ENCODE data around the gene RAD9A.

The RAD9A gene

DNA sequence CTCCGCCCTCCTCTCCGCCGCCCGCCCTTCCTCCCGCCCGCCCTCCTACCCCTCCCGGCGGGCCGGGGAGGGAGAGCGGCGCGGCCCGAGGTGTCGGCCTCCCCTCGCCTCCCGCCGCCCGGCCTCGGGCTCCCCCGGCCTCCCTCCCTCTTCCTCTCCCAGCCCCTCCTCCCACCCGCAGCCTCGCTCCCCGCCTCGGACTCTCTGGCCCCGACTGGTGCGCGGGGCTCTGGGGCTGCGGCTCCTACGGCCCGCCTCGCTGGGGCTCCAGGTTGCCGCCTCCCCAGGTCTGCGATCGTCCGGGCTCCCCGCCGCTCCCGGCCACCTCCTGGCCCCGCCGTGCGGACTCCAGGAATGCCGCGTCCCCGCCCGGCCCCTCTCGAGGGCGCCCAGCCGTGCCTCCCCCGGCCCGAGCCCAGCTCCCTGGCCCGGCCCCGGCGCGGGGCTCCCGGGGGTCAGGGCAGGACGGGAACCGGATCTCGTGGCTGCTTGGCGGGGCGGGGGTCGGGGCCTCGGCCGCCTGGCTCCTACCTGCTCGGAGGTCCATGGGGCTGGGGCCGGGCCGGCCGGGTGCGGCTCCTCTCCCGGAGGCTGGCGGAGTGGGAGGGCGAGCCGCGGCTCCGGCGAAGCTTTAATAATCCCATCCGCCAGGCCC lies 18.7 kb upstream of the RAD9A start, which contains the start of gene CLCF1:
TSS of gene CLCF1 (minus strand) at position 606 of the 655 bp plus-strand sequence. CDS start at position 547, 59 bp downstream.
- peak in 2 of 10 donors; percentile 53 to 86 for DNase-seq
- intact Hi-C loops (cut with DNase I) = no loop called here

DNA sequence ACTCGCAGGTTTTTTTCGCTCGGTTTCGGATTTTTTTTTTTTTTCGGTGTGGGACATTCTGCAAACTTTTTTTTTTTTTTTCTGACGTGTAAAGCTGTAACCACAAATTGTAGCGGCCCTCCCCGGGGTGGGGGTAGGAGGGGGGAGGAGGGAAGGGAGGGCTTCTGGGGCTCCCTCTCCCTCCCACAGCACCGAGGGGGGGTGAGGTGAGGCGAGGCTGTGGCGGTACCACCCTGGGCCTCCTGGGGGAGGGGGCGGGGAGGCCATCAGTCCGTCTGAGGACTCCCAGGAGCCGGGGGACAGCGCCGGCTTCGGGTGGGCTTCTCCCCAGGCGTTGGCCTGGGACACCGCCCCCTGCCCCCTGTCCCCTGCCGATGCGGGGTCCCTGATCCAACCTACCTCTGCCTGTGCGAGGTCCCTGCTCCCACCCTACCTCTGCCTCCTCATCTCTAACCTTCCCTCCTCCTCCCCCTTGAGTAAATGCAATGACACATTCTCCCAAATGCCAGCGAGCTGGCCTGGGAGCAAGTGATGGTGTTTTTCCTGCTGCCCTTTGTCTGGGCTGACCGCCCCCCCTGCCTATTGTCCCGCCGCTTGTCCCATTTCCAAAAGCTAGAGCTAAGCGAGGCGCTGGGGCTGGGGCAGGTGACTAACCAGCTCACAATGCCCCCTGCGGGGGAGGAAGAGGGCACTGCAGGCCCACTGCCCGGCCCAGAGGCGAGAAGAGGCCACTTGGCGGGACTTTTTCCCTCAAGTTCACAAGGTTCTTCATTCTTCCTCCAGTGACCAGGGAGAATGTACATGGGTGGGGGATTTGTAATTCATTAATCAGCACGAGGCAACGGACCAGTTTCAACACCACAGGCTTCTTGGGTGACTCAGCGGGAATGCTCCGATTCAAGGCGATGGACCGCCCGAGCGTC lies 17.9 kb upstream of the RAD9A start:
- DNase-seq = peak in 3 of 10 donors; percentile 32 to 68 (median 39)
- intact Hi-C loops (cut with DNase I) = no loop called here

DNA sequence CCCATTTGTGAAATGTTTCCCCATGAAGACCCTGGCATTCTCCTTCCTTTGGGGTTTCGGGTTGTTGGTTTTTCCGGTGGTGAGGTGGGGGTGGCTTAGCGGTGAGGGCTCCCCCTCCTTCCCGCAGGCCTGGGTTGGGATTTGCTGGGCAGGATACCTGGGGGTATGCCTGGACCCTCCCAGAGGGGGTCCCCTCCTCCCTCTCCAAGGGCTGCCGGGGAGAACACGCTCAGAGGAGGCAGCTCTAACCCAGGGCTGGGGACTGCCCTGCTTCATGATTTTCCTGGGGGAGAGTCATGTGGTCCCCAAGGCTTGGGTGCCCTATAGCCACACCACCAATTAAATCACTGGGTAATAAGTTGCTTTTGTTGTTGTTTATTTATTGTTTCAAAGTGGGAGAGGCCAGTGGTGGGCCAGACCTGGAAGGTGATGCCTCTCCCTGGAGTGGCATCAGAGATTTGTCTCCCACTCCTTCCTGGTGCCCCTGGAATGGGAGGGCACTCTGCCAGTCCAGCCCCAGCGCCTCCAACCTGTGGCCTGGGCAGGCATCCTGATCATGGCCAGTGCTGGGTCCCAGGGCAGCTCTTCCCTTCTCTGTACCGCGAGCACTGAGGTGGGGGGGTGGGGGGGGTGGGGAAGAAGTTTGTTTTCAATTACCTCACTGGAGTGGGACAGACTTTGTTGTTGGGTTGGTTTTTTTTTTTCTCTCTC lies 17.1 kb upstream of the RAD9A start:
- intact Hi-C loops (cut with DNase I) = no loop called here
- DNase-seq = no peak

DNA sequence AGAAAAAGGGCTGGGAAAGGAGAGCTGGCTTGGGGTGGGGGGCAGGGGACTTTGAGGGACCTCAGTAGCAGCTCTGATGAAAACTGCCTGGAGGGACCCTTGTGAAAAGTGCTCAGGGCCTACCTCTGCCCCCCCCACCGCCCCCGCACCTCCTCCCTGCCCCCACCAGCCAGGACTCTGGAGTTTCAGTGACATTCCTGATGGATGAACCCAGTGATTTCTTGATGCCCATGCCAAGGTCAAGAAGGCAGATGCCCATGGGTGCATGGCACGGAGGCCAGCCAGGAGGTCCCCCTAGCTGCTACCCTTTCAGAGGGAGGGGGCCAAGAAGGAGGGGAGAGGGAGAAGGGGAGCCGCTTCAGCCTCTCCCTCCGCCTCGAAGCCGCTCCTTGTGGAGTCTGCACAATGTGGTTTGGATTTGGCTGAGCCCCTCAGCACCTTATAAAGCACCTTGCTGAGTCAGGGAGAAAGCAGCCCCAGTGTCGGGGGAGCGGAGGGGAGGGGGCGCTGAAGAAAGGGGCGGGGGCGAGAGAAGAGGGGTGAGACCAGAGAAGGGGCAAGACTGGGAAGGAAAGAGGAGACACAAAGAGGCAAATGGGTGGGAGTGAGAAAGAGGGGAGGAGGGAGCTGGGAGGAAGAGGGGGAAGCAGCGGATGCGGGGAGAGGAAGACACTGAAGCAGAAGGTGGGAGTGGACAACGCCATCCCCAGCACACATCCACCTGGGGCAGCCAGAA lies 16.3 kb upstream of the RAD9A start:
- DNase-seq = no peak
- intact Hi-C loops (cut with DNase I) = no loop called here

DNA sequence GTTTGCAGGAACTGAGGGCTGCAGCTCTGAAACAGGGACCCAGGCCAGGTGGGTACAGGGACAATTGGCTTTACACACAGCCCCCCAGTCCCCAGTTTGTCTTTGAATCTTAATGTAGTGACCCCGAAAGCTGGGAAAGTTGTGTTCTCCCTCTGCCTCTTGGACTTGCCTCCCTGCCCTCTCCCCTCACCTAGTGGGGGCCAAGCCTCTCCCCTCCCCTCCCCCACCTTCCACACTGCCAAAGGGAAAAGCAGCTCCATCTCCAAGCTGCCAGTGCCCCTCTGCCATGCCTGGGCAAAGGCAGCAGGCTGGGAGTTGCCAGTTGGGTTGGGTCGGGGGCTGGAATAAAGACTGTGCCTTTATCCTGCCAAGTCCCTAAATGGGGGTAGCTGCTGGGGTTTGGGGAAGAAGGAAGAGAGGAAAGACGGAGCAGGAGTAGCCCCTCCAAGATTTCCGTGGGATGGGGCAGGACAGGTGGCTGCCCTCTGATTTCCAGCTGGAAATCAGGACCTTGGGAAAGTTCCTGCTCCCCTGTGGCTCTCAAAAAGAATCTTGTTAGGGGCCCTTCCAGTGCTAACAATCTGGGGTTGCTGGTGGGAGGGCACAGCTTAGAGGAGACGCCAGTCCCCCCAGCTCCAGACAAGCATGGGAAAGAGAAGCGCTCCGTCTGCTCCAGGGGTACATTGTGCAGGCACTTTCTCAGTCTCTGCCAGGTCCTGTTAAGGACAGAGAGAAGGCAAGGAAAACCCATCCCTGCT lies 15.5 kb upstream of the RAD9A start:
- no peak for DNase-seq
- intact Hi-C loops (cut with DNase I) = no loop called here

DNA sequence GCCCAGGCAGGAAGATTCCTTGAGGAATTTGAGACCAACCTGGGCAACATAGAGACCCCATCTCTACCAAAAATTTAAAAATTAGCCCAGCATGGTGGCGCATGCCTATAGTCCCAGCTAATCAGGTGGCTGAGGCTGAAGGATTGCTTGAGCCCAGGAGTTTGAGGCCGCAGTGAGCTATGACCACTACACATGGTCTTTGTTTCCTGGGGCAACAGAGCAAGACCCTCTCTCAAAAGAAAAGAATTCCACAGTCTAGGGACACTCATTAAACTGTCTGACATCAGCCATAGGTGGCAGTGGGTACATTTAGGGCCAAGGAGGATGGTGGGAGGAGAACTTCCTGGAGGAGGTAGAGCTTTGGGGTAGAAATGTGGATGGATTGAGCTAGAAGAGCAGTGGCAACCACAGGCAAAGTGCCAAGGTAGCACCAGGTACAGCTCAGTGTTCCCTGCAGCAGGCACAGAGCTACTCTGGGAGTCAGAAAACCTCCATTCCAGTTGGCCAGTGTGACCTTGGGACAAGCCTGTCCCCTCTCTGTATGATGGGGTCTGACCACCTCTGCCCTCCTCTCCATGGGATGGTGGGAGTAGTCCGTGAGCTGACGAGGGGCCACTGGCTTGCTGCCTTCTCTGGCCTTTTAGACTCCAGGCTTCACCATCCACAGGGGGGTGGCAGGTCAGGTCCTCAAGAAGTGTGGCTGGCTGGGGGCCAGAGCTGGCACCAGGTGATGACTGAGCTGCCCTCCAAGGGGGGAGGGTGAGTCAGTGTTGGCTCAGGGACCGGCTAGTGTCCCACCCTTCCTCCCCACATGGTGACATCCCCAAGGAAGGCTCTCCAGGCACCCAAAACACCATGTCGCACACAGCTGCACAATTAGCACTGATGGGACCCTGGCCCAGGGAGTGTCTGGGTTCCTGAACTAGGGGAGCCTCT lies 14.6 kb upstream of the RAD9A start:
- intact Hi-C loops (cut with DNase I) = no loop called here
- no peak for DNase-seq

DNA sequence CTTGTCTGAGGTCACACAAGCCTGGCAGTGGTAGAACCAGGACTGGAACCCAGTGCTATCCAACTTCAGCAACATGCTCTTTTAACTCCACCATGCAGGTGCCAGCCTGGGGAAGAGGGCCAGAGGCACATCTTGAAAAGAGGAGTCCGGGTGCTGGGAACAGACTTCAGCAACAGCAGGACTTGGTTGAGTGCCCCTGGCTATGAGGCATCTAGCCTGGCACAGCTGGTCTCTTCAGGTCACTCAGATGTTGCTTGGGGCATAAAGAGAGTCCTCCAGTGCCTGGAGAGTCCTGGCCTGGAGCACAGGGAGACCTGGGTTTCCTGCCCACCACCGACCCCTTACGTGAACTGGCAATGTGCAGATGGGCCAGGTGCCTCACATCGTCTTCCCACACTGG lies 13.2 kb upstream of the RAD9A start:
- intact Hi-C loops (cut with DNase I) = no loop called here
- no peak for DNase-seq

DNA sequence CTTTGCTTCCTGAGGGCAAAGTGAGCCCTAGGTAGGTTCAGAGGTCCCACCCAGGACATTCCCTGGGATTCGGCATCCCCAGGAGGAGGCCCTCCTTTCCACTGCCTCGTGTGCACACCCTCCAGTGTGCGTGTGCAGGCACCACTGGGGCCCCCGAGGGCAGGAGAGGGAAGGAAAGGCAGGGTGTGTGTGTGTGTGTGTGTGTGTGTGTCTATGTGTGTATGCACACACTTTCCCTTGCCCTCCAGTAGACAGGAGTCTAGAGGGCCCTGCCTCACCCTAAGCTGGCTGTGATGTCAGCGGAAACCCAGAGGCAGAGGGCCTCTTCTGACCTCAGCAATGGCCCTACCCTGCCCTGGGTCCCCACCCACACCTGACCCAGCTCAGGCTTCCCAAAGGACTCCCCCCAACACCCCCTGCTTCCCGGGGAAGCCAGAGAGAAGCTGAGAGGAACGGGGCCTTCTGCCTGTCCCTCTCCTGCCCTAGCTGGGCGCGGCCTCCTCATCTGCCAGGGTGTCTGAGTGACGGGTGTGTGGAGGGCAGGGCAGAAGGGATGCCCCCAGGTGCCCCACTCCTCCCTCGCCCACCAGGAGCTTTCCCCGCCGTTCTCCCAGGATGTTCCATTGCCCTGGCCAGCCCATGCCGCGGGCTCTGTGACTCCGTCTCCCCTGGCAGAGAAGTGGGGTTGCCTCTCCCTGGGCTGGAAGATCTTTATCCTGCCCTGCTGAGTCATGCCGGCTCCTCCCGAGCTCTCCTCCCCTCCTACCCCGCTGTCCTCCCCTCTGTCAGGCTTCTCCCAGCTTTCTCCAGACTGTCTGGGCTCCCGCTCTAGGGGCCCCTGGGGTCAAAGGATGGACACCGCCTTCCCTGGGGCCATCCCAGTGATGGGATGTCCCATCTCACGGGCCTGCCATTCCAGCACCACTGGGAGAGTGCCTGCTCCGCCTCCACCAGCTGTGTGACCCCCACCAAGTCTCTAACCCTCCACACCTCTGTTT lies 12.4 kb upstream of the RAD9A start:
- no peak for DNase-seq
- intact Hi-C loops (cut with DNase I) = loop anchor here (5.0 kb wide), 1 partner anchor 112 kb away; the partner anchor contains the start of gene GRK2

DNA sequence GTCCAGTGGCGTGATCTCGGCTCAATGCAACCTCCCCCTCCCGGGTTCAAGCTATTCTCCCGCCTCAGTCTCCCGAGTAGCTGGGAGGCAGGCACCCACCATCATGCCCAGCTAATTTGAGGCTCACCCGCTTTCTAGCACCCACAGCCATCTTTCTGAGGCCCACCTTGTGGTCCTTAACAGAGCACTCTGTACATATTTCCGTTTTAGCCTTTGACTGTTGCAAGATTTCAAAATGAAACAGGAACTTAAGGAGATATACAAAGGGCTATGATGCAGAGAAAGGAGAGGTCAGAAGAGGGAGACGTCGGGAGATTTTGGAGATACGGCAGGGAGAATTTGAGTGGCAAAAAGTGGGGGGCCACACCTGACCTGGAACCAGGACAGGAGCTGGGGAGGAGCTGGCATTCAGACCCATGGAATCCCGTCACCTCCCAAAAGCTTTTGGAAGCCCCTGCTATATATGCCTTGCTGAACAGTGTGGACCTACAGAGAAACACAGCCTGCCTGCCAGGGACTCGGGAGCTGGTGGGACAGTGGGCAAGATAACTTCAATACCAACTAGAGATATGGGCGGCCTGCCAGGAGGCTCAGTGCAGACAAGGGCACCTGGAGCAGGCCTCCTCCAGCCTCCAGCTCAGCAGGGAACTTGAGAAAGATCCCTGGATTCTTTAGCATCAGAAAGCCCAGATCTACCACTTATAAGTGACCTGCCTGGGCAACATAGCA lies 10.4 kb upstream of the RAD9A start:
- intact Hi-C loops (cut with DNase I) = loop anchor here (5.0 kb wide), 1 partner anchor 114 kb away; the partner anchor contains the start of gene GRK2
- no peak for DNase-seq

DNA sequence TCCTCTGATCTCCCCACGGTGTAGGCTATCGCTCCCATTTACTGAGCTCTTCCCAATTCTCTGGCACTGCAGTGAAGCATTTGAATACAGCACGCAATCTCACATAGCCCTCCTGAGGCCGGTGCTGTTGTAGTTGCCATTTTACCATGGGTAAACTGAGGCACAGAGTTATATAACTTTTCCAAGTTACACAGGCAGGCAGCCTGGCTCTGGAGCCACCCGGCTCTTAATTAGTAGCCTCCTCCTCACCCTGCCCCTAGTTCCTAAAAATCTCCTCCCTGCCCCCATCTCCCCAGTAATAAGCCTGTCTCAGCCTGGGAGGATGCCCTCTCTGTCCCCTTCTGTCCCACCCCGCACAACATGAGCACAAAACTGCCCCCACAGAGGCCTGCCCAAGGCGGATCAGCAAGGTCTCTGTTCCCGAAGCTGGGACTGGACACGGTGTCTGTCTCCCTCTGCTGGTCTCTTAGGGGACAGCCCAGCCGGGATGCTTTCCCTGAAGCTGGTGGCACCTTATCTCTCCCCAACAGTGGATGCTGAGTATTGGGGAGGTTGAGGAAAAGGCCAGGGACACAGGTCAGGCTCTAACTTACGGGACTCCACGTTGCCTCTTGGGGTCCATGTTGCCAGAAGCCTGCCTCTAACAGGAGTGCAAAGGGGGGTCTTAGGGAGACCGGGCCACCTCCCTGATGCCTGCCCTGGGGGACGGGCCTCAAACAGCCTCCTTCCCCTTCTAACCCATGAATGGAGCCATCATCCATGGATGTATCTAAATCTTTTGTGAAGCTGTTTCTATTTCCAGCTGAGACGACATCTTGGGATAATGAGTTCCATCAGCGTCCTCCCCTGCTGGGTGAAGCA lies 9.3 kb upstream of the RAD9A start:
- DNase-seq = peak; percentile 59 to 96 (median 87)
- intact Hi-C loops (cut with DNase I) = loop anchor here (1.0 to 5.0 kb wide), 2 partner anchors 31 to 115 kb away; partner anchors contain the start of gene GRK2

DNA sequence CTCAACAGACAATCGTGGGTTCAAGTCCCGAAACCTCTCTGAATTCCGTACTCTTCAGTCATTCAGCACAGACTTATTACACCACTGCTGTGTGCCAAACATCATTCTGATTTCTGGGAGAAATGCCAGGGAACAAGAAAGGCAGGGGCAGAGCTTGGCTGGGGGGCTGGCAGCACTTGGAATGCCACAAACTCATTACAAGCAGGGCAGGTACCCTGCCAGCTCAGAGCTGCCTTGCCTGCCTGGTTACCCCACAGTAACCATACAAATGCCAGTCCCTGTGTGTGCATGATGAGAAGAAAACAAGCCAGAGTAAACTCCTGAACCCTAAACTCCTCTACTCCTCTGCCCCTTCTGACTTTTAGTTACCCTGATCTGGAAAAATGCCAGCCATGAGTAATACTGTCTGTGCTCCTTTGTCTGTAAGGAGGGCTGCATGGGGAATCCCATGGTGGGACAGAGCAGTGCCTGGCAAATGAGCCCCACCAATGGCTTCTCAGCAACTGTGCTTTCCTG lies 6.9 kb upstream of the RAD9A start:
- intact Hi-C loops (cut with DNase I) = loop anchor here (5.0 kb wide), 1 partner anchor 118 kb away; the partner anchor contains the start of gene GRK2
- DNase-seq = peak in 2 of 10 donors; percentile 43 to 44

DNA sequence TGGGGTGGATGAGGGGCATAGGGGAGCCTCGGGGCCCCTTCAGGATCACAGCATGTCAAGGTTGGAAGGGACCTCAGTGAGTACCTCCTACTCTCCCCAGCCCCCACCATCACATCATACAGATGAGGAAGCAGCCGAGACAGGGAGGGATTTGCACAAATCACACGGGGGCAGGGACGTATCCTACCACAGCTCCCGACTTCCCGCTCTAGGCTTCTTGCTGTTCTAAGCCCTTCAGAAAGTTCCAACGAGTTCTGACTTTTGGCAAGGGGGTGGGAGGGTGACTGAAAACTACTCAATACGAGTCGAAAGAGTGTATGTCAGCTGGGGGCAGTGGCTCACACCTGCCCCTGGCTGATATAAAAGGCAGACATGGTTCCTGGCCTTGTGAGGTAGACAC lies 4.7 kb upstream of the RAD9A start:
- intact Hi-C loops (cut with DNase I) = no loop called here
- DNase-seq = no peak

DNA sequence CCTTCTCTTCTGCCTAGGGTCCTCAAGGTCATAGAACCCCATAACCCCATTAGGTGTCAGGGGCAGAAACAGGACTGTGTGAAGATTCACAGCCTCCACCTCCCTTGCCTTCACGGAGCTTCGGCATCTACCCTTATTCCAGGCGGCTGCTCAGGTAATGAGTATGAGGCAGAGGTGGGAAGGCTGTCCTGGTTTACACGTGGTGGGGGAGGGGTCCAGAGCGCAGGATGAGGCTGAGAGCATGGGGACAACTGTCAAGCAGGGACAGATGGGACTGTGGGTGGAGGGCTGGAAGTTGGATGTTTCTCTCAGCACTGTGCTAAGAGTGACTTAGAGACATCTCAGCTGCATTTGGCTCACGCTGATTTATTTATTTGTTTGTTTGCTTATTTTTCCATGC lies 4.3 kb upstream of the RAD9A start:
- intact Hi-C loops (cut with DNase I) = no loop called here
- DNase-seq = no peak

DNA sequence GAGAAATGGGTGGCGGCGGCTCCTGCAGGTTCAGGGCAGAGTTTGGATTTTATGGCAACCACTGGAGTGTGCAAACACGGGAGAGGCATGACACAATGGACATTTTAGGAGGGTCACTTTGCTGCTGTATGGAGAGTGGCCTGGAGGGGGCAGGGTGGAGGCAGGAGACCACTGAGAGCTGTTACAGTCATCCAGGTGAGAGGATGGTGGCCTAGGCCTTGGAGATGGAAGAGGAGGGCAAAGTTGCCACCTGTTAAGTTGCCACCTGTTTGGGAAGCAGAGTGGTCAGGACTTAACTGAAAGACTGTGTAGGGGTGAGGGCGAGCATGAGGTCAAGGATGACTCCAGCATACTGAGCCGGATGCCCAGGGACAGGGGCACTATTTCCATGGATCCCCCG lies 2.3 kb upstream of the RAD9A start:
- intact Hi-C loops (cut with DNase I) = no loop called here
- no peak for DNase-seq

DNA sequence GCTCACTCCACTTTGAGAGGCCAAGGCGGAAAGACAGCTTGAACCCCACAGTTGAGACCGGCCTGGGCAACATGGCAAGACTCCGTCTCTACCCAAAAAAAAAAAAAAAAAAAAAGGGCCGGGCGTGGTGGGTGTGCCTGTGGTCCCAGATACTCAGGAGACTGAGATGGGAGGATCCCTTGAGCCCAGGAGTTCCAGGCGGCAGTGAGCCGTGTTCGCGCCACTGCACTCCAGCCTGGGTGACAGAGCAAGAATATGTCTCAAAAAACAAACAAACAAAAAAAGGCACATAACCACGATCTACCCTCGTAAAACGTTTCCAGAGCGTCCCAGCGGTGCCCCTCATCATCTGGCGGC lies 861 bp upstream of the RAD9A start:
- intact Hi-C loops (cut with DNase I) = loop anchor here (1.0 to 2.0 kb wide), 2 partner anchors 10 to 38 kb away; partner anchors contain the start of genes PPP1CA and RPS6KB2
- no peak for DNase-seq
